Endothelial cell of hepatic sinusoid (primary cell): ENCODE results near the gene SLFN12.
"Not testable (repeated sequence)": the region's sequence is repeated elsewhere in the genome, so short reads cannot be mapped to it uniquely, and the experiment has no call there.

ENCODE experiments used
- in situ Hi-C: cut with HindIII; loops from 2 replicates; pipeline ENCODE4 v1.10.0; 2017; ENCODE audit warnings: low sequenced_read_pairs

Gene SLFN12

DNA sequence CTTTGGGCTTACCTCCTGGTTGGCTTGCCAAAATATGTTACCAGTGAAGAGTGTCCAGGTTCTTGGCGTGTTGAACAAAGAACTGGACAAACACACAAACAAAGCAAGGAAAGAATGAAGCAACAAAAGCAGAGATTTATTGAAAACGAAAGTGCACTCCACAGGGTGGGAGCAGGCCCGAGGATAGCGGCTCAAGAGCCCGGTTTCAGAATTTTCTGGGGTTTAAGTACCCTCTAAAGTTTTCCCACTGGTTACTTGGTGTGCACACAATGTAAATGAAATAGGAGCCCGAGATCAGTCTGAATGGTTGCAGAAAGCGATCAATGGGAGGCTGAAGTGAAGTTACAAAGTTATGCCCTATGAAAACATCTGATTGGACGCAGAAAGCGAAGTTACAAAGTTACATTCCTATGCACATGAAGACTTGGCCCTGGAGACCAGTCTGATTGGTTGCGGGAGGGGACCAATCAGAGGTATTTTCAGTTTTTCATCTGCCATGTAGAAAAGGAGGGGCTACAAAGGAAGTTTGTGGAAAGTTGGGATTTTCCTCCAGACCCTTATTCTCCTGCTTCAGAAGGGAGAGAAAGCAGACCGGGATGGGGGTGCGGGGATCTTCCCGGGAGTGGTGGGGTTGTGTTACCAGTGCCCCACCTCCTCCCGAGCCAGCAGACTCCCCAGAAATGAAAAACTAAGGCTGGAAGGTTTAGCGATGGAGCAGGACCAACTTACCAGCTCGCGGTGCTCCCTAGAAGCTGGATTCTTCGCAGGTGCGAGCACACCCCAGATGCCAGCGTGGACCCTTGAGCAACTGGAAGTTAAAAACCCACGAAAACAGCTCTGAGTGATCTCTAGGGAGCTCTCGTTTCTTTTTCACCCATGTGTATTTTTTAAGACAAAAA is at the start of gene SLFN12:
Gene SLFN12 (minus strand): TSS at position 325 of the 899 bp plus-strand sequence. CDS start 9,472 bp downstream, outside the sequence.
- in situ Hi-C loops, result no loop called here

- in situ Hi-C loops, result no loop called here
These were observed 47.0 kb upstream of the SLFN12 start for GRCh38 chr17:35479271-35479670.

DNA sequence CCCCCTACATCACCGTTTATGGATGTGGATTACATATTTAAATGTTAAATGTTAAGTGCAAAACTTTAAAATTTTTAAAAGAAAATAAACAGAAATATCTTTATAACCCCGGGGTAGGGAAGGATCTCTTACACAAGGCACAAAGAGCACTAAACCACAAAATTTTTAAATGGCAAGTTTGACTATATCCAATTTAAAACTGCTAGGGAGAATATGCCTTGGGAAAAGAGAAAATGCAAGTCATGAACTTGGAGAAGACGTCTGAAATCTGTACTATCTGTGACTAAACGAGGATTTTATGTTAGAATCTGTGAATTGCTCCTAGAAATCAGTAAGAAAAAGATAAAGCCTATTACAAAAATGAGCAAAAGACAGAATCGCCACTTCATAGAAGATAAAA is 44.9 kb upstream of the SLFN12 start:
- in situ Hi-C loops, result no loop called here

- in situ Hi-C loops, result no loop called here
These were observed 44.1 kb upstream of the SLFN12 start for GRCh38 chr17:35476283-35476820.

DNA sequence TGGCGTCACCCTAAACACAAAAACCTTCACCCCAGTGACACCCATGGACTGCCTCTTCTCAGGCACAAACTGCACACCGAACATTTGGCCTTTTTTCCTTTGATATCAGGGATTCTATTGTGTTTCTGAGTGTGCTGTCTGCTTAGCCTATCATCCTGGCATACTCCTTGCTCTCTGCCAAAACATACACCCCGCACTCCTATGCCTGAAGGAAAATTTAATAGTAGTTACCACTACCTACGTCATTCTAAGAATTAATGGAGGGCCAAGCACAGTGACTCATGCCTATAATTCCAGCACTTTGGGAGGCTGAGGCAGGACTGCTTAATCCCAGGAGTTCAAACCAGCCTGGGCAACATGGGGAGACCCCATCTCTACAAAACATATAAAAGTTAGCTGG is 36.2 kb upstream of the SLFN12 start:
- in situ Hi-C loops, result no loop called here

GRCh38 chr17:35467824-35468223 is 35.5 kb upstream of the SLFN12 start:
- in situ Hi-C loops, result no loop called here

- in situ Hi-C loops, result no loop called here
These were observed 28.1 kb upstream of the SLFN12 start for GRCh38 chr17:35460354-35460851.

- in situ Hi-C loops, result not testable (repeated sequence)
These were observed 21.7 kb upstream of the SLFN12 start for GRCh38 chr17:35454035-35454434.

GRCh38 chr17:35453171-35453570 is 20.9 kb upstream of the SLFN12 start:
- in situ Hi-C loops, result no loop called here

- in situ Hi-C loops, result loop anchor here (5.0 kb wide), 1 partner anchor 137 kb away; no protein-coding TSS in a partner anchor
These were observed 17.2 kb upstream of the SLFN12 start for GRCh38 chr17:35449371-35449931.

- in situ Hi-C loops, result loop anchor here (5.0 kb wide), 1 partner anchor 137 kb away; no protein-coding TSS in a partner anchor
These were observed 16.6 kb upstream of the SLFN12 start for GRCh38 chr17:35448899-35449227.

GRCh38 chr17:35448214-35448898 is 16.1 kb upstream of the SLFN12 start, which contains the start of gene SLFN13:
TSS of gene SLFN13 (minus strand) at chr17:35448766. CDS start at chr17:35445680, 3,086 bp downstream.
- in situ Hi-C loops, result loop anchor here (5.0 kb wide), 1 partner anchor 136 kb away; no protein-coding TSS in a partner anchor

DNA sequence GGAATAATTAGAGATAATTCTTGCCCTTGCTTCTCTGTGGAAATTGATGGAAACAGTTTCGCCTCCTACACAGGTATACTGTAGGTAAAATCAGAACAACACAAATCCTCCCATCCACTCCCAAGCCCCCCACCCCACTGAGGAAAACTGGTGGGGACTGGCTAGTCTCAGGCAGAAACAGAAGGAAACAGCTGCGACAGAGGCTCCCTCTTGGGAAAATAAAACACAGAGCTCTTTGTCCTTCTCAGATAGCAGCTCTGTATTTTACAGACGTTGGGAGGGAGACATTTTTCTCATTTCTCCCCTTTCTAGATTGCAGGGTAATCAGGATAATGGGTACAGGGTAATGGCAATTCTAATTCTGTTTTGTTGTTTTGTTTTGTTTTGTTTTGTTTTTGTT is 15.2 kb upstream of the SLFN12 start:
- in situ Hi-C loops, result loop anchor here (5.0 kb wide), 1 partner anchor 135 kb away; no protein-coding TSS in a partner anchor

DNA sequence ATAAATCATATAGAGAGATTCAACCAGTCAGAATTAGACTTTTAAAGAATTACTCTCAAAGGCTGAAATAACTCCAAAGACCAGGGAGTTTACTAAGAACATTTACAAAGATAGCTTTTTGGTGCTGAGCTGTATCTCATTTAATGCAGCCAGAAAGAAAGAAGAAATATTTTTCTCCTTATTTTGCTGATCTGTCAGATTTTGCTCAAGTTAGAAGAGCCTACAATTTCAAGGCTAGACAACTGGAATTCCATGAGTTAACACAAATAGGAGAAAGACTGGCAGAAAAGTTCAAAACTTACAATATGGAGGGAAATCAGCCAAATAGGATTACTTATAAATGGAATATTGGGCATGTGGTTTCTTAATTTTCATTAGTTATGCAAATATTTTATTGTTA is 6.1 kb upstream of the SLFN12 start:
- in situ Hi-C loops, result no loop called here

- in situ Hi-C loops, result no loop called here
These were observed 985 bp upstream of the SLFN12 start for GRCh38 chr17:35433075-35433894.

DNA sequence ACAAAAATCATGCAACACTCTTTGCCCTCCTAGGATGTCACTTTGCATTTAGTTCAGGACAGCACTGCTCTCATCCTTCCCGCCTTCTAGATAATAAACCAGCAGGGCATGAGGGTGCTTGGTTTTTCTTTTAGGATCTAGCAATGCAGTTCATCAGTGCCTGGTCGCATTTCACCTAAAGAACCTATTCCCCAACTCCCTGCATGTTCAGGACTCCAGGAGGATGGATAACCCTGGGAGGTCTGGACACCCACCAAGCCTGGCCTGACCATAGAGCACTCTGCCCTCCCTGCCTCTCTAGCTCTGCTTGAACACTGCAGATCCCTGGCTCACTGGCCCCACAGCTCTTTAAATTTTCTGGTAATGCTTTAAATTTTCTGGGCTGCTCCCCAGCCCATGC is 2.6 kb downstream of the SLFN12 start:
- in situ Hi-C loops, result no loop called here

- in situ Hi-C loops, result no loop called here
These were observed 4.1 kb downstream of the SLFN12 start for GRCh38 chr17:35428229-35428628.

DNA sequence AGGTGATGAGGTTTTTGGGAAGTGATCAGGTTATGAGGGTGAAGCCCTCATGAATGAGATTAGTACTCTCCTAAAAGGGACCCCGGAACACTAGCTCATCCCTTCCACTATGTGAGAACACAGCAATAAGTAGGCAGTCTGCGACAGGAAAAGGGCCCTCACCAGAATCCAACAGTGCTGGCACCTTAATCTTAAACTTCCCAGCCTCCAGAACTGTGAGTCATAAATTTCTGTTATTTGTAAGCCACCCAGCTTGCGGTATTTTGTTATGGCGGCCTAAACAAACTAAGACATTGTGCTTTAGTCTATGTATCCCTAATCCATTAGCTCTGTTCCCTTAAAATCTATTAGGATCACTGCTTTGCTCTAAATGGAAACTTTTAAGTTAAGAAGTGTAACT is 8.5 kb downstream of the SLFN12 start:
- in situ Hi-C loops, result no loop called here

DNA sequence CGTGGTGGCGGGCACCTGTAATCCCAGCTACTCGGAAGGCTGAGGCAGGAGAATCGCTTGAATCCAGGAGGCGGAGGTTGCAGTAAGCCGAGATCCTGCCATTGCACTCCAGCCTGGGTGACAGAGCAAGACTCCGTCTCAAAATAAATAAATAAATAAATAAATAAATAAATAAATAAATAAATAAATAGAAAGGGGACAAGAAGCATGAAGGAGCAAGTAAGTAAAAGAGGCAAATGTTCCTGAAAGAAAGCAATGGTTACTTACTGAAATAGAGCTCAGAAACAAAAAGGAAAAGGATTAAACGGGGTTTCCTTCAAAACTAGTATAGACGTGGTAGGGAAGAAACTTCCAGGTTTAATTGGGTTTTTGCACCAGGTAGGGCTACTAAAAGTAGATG is 11.2 kb downstream of the SLFN12 start:
- in situ Hi-C loops, result not testable (repeated sequence)

DNA sequence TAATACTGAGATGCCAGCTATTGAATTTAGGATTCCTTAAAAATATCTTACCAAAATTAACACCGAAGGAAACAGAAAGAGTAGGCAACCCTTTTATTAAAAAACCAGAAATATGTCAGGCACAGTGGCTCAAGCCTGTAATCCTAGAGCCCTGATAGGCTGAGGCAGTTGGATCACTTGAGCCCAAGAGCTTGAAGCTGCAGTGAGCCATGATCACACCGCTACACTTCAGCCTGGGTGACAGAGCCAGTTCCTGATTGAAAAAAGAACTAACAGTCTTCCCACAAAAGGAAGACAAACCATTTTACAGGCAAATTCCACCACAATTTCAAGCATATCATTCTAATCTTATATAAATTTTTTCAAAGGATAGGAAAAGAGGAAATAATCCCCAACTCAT is 15.6 kb downstream of the SLFN12 start:
- in situ Hi-C loops, result no loop called here
